IPS-18a (cell line): ENCODE data around the gene CMIP.

Source experiments
- H3K27ac ChIP-seq: one replicate; pipeline ENCODE4 v1.5.1; 2013; ENCODE audit warnings: low read length
- H3K27me3 ChIP-seq: one replicate; pipeline ENCODE4 v1.6.1; 2013; ENCODE audit warnings: mild to moderate bottlenecking, low read length; ENCODE audit not compliant: control insufficient read depth, insufficient read depth
- H3K36me3 ChIP-seq: one replicate; pipeline ENCODE4 v1.6.1; 2013; ENCODE audit warnings: low read depth, low read length; ENCODE audit not compliant: control insufficient read depth
- H3K4me1 ChIP-seq: one replicate; pipeline ENCODE4 v1.6.1; 2013; ENCODE audit warnings: low read depth, low read length; ENCODE audit not compliant: control insufficient read depth
- H3K4me3 ChIP-seq: one replicate; pipeline ENCODE4 v1.5.1; 2013; ENCODE audit warnings: low read length
- H3K9ac ChIP-seq: one replicate; pipeline ENCODE4 v1.6.1; 2013; ENCODE audit warnings: mild to moderate bottlenecking, low read length, moderate library complexity
- H3K9me3 ChIP-seq: one replicate; pipeline ENCODE4 v1.6.1; 2013; ENCODE audit warnings: low read depth, low read length; ENCODE audit not compliant: control insufficient read depth

CMIP gene

DNA sequence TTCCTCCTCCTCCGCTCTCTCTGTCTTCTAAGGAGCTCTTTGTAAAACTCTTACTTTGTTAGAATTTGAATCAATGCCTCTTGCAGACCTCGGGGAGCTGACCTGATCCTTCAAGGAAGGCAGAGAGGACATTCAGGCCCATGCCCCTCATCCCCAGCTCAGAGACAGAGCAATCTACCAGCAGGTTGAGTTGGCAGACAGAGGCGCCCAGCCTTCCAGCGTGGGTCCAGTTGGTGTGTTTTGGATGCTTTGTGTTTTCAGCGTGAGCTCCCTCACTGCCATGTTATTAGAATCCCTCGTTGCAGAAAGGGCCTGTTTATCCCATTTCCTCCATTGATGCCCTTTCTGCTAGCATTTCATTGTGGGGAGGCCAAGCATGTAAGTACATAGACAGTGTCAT lies 167.1 kb downstream of the CMIP start:
- no peaks in the 10 kb centered on the region for H3K27me3 ChIP-seq
- H3K27ac ChIP-seq: no peak overlapping the region
- H3K36me3 ChIP-seq: no peaks in the 10 kb centered on the region
- H3K4me3 ChIP-seq: no peak overlapping the region
- no peak overlapping the region for H3K9ac ChIP-seq
- H3K4me1 ChIP-seq: no peaks in the 10 kb centered on the region
- H3K9me3 ChIP-seq: no peaks in the 10 kb centered on the region

DNA sequence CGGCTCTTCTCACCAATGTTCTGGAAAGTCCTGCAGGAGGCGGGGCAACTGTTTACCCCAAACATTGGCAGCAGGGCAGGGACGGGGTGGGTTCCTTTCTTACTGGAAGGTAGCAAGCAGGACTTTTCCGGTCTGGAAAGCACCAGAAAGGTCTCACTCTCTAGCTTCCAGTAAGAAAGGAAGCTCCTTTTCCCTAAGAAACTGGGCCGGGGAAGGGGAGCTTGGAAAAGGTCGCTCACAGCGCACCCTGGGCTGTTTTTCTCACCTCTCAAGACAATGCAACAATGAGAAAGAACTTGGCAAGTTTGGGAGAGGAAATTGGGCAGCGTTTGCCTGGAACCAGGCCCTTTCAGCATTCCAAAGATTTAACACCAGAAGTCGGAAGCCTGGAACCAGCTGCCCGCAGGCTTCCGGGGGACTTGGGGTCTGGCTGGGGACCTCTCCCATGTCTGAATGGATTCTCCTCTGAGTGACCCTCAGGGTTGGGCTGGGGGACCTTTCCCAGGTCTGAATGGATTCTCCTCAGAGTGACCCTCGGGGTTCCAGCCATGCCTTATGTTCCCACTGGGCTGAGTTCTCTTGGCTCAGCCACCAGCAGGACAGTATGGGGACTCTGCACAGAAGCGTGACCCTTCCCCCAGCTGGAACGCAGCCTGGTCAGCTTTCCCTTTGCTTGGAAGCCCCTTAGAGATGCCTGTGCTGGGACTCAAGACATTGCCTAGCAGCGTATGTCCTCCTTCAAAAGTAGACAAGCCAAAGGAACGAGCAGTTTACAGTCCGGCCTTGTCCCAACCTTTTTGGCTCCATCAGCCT lies 167.9 kb downstream of the CMIP start:
- no peaks in the 10 kb centered on the region for H3K27me3 ChIP-seq
- no peak overlapping the region for H3K27ac ChIP-seq
- no peaks in the 10 kb centered on the region for H3K4me1 ChIP-seq
- H3K36me3 ChIP-seq: no peaks in the 10 kb centered on the region
- H3K4me3 ChIP-seq: no peak overlapping the region
- H3K9me3 ChIP-seq: no peaks in the 10 kb centered on the region
- H3K9ac ChIP-seq: no peak overlapping the region

DNA sequence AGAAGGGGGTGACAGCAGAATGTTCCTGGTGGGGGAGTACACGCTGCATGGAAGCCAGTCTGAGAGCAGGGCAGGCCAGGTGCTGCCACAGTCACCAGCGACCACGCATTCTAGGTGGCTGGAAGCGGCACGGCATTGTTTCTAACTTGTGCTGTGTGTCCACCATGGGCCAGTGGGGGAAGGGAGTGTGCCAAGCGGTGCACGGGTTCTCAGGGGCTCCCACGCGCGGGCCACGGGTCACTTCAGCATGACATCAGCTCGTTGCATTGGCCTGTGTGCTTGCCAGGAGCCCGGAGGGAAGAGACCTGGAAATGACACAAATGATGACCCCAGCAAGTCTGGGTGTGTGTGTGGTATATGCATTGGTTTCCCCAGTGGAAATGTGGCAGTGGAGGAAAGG lies 169.6 kb downstream of the CMIP start:
- H3K27ac ChIP-seq: no peak overlapping the region
- H3K4me3 ChIP-seq: no peak overlapping the region
- H3K36me3 ChIP-seq: no peaks in the 10 kb centered on the region
- no peaks in the 10 kb centered on the region for H3K27me3 ChIP-seq
- H3K4me1 ChIP-seq: no peaks in the 10 kb centered on the region
- no peak overlapping the region for H3K9ac ChIP-seq
- no peaks in the 10 kb centered on the region for H3K9me3 ChIP-seq

DNA sequence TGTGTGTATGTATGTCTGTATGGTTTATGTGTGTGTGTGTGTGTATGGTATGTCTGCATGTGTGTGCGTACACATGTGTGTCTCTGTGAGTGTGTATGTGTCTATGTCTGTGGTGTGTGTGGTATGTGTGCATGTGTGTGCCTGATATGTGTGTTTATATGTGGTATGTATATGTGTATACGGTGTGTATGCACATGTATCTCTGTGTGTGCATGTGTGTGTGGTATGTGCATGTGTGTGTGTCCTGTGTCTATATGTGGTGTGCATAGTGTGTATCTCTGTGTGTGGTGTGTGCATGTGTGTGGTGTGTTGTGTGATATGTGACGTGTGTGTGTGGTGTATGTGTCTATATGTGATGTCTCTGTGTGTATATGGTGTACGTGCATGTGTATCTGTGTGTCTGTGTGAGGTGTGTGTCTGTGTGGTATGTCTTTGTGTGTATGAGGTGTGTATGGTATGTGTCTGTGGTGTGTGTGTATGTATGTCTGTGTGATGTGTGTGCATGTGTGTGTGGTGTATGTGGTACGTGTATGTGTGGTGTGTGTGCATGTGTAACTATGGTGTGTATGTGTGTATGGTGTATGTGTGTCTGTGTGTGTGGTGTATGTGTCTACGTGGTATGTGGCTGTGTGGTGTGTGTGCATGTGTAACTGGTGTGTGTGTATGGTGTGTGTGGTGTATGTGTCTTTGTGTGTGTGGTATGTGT lies 170.2 kb downstream of the CMIP start:
- no peak overlapping the region for H3K4me3 ChIP-seq
- H3K4me1 ChIP-seq: no peaks in the 10 kb centered on the region
- no peaks in the 10 kb centered on the region for H3K9me3 ChIP-seq
- no peak overlapping the region for H3K9ac ChIP-seq
- no peak overlapping the region for H3K27ac ChIP-seq
- H3K36me3 ChIP-seq: no peaks in the 10 kb centered on the region
- no peaks in the 10 kb centered on the region for H3K27me3 ChIP-seq

DNA sequence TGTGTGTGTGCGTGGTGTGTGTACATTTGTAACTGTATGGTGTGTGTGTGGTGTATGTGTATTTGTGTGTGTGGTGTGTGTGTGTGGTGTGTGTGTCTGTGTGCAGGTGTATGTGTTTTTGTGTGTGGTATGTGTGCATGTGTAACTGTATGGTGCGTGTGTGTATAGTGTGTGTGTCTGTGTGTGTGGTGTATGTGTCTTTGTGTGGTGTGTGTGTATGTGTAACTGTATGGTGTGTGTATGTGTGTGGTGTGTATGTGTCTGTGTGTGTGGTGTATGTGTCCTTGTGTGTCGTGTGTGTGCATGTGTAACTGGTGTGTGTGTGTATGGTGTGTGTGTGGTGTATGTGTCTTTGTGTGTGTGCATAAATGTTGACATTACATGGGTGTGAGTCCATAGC lies 170.8 kb downstream of the CMIP start:
- Histone ChIP-seq H3K4me3 (no peak overlapping the region), H3K27ac (no peak overlapping the region), H3K9ac (no peak overlapping the region), H3K27me3 (no peaks in the 10 kb centered on the region), H3K36me3 (no peaks in the 10 kb centered on the region), H3K4me1 (no peaks in the 10 kb centered on the region), H3K9me3 (no peaks in the 10 kb centered on the region)

DNA sequence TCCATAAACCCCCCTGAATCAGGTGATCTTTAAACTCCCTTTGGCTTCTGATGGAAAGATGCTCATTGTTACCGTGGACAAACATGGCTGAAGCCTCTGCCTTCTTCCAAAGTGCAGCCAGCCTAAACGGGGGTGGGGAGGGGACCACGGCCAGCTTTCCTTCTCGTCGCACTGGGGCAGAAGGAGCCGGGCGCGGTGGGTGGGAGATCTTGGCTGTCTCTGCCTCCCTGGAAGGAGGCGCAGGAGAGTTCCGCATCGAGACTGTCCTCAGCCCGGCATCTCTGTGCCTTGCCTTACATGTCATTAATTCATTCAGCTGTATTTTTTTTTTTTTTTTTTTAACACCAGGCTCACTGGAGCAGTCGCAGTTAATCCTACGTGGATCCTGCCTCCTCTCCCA lies 171.2 kb downstream of the CMIP start:
- no peaks in the 10 kb centered on the region for H3K36me3 ChIP-seq
- no peak overlapping the region for H3K9ac ChIP-seq
- H3K27ac ChIP-seq: no peak overlapping the region
- no peaks in the 10 kb centered on the region for H3K9me3 ChIP-seq
- no peaks in the 10 kb centered on the region for H3K27me3 ChIP-seq
- H3K4me1 ChIP-seq: no peaks in the 10 kb centered on the region
- no peak overlapping the region for H3K4me3 ChIP-seq

DNA sequence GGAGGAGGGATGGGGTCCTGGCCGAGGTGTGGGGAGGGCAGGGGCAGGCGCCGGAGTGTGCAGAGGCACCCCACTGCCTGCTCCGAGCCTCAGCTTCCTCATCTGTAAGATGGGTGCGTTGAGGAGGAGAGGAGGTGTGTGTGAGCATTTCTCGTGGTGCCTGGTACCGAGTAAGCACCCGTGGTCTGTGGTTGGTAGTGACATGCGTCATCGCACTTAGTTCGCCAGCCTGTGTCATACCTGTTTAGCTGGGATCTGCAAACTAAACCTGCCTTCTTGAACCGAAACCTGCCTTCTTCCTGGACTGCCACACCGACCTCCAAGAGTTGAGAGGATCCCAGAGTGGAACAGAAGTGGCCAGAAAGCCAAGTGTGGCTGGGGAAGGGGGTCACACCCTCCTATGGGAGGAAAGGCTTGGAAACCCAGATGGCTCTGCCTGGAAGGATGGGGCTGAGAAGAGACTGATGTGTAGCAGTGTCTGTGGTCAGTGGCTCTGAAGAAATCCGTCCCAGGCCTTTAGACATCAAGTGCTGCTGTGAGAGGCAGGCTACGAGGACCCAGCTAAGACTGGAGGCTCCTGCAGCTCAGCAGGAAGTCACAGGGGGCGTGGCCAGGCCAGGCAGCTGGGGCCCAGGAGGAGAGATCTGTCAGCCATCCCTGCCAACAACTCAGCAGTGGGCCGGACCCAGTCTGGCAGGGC lies 171.9 kb downstream of the CMIP start:
- no peaks in the 10 kb centered on the region for H3K4me1 ChIP-seq
- H3K4me3 ChIP-seq: no peak overlapping the region
- no peak overlapping the region for H3K9ac ChIP-seq
- H3K27me3 ChIP-seq: no peaks in the 10 kb centered on the region
- no peaks in the 10 kb centered on the region for H3K9me3 ChIP-seq
- no peaks in the 10 kb centered on the region for H3K36me3 ChIP-seq
- H3K27ac ChIP-seq: no peak overlapping the region

DNA sequence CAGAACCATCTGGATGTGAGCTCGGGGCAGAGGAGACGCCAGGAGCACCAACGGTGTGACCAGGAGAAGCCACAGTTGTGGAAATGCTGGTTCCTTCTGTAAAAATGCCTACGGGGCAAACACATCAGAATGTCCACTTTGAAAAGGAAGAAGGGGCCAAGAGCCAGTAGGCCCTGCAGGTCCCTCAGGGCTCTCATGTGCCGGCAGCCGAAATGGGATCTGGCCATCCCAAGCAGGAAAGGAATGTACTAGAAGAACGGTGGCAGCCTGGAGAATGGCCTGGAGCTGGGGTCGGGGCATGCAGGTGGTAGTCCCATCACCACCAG lies 172.4 kb downstream of the CMIP start:
- H3K27me3 ChIP-seq: no peaks in the 10 kb centered on the region
- no peak overlapping the region for H3K9ac ChIP-seq
- no peaks in the 10 kb centered on the region for H3K36me3 ChIP-seq
- H3K27ac ChIP-seq: no peak overlapping the region
- no peaks in the 10 kb centered on the region for H3K9me3 ChIP-seq
- H3K4me3 ChIP-seq: no peak overlapping the region
- H3K4me1 ChIP-seq: no peaks in the 10 kb centered on the region

DNA sequence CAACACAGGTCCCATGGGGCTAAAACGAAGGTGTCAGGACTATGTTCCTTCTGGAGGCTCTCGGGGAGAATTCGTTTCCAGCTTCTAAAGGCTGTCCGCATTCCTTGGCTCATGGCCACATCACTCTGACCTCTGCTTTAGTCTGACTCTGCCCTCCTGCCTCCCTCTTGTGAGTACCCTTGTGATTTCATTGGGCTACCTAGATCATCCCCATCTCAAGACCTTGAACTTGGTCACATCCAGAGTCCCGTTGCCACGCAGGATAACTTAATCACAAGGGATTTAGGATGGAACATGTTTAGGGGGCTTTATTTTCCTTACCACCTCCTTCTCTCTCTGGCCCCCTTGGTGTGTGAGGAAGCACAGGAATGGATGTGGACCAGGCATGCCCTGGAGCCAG lies 173.6 kb downstream of the CMIP start:
- Histone ChIP-seq H3K9me3 (no peaks in the 10 kb centered on the region), H3K4me3 (no peak overlapping the region), H3K9ac (no peak overlapping the region), H3K27ac (no peak overlapping the region), H3K36me3 (no peaks in the 10 kb centered on the region), H3K4me1 (no peaks in the 10 kb centered on the region), H3K27me3 (no peaks in the 10 kb centered on the region)

DNA sequence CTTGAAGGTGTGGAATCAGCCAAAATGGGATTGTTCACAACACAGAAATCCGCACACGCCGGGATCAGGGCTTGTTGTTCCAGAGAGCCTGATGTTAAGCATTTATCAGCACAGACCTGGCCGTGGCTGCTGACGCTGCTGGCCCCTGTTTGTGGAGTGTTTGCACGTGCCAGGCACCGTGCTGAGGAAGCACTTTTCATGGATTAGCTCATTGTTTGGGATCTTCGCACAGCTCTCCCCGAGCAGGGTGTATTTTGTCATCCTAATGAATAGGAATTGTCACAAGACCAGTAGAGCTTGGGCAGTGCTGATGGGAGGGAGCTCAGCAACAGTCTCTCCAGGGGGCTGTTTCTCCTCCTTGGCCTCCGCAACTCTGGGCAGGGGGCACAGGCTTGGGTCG lies 174.1 kb downstream of the CMIP start:
- Histone ChIP-seq H3K27ac (no peak overlapping the region), H3K9ac (no peak overlapping the region), H3K36me3 (no peaks in the 10 kb centered on the region), H3K4me1 (peaks cover 2% of the 10 kb centered on the region), H3K9me3 (no peaks in the 10 kb centered on the region), H3K27me3 (no peaks in the 10 kb centered on the region), H3K4me3 (no peak overlapping the region)

DNA sequence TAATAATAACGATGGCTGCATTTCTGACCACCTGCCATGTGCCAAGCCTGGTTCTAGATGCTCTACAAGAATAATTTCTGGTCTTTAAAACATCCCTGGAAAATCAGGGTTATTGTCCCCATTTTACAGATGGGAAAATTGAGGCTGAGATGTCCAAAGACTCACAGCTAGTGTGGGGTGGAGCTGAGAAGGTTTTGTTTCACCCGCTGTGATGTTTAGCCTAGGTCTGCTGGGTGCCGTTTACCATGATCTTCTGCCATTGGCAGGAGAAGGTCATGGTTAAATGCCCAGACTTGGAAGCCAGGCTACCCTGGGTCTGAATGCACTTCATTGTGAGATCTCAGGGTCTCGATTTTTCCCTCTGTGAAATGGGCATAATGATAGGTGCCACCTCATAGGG lies 175.4 kb downstream of the CMIP start:
- no peaks in the 10 kb centered on the region for H3K9me3 ChIP-seq
- H3K27ac ChIP-seq: no peak overlapping the region
- no peak overlapping the region for H3K4me3 ChIP-seq
- H3K36me3 ChIP-seq: no peaks in the 10 kb centered on the region
- peaks cover 2% of the 10 kb centered on the region for H3K4me1 ChIP-seq
- H3K9ac ChIP-seq: no peak overlapping the region
- H3K27me3 ChIP-seq: no peaks in the 10 kb centered on the region
